ENCODE data around the gene ZBTB42.

The ZBTB42 gene

DNA sequence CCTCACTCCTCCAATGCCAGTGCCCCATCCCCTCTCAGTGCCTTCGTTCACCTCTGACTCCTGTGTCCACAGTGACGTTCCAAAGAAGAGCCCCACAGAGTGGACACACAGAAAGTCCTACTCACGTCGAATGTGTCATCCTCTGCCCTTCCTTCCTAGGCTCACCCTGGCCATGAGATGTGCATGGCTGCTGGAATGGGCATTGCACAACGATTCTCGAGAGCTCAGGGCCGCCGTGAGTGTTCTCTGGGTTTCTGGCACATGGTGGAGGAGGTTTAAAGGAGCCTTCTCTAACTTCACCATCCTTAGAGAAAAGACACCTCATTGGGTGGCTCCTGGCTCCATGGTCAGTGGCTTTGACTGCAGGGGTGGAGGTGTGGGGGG lies 51.4 kb downstream of the ZBTB42 start:
- TF ChIP-seq CTCF (IDR thresholded peaks at IDR 0.05; ENCODE audit: control insufficient read depth, extremely low read depth, insufficient read depth) = no peak
- no peak for DNase-seq (ENCODE audit: low read depth)
- H3K4me3 ChIP-seq (ENCODE audit: low read depth, low read length) = no peak overlapping the region

Data from LNCaP clone FGC (cell line).